GM18951 (cell line): ENCODE results near the gene ATAD3A.
A peak's percentile ranks its signal among the peaks of the same experiment; 100 is the strongest.

Source experiments
- POLR2A ChIP-seq: IDR thresholded peaks from 4 replicates; pipeline ENCODE4 v1.6.1; 2011; ENCODE audit warnings: mild to moderate bottlenecking; ENCODE audit not compliant: insufficient read length, insufficient read depth; ENCODE audit errors: extremely low read depth
- in situ Hi-C: fragments of 300-500 bp; cut with MboI; formaldehyde crosslinking; loops from one replicate; pipeline ENCODE4 v1.12.0; 2022; ENCODE audit warnings: low sequenced_read_pairs, mixed read lengths, inconsistent platforms; ENCODE audit not compliant: unreplicated experiment

ATAD3A gene

DNA sequence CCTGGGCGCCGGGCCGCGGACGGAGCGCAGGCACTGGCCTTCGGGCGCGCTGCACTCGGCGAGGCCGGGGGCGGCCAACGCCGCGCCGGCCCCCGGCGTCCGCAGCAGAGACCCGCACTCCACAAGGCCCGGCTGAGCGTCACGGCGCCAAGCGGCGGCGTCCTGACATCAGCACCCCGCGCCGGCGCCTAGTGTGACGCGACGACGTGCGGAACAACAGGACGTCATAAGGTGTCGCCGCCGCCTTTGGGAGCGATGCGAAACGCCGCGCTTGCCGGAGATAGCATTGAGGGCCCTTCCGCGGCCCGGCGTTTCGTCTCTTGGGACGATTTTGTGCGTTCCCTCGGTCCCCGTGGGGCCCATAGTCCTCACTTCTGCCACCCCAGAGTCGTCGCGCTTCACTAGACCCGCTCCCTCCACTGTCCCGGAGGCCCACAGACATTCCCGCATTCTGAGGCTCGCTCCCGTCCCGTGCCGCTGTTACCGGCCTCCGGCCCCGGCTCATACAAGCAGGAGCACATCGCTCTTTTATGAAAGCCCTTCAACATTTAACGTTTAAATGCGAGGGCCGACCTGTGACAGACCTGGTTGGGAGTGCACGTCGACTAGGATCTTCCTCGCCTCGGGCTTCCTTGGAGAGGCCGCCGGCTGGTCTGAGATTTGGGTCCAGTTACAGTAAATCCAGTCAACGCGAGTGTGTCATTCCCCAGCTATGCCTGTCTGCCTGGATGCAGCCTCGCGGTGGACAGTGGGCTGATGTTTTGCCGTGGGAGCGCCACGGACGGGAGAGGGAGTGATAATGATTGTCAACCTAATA is 63.0 kb downstream of the ATAD3A start, which contains the start of gene SSU72:
SSU72 (minus strand) TSS at position 143 of the 817 bp plus-strand sequence. CDS start 306 bp downstream, outside the sequence.
- in situ Hi-C loops: no loop called here
- TF ChIP-seq POLR2A: peak; percentile 91

DNA sequence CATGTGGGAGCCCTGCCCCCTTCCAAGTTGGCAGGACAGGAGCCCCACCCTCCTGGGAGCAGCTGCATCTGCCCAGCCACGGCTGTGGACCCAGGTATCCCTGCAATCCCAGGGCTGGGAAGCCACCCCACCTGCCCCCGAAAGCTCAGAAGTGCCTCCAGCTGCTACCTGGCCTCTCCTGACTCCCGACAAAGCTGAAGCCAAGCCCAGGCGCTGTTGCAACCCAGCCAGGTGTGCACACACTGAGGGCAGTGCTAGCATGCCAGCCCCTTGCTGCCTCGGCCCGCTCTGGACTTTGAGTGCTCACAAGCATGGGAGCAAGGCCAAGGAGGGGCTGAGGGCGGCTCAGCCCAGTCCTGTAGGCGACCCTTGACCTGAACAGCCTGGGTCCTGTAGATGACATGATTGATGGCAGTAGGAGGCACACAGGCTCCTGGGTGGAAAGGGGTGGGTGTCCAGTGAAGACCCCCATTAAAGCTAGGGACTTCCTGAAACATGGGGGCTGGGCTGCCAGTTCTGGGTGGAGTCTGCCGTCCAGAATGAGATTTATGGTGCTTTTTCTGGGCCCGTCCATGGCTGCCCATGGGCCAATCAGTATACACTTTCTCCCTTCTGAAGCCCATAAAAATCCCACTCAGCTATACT is 65.5 kb downstream of the ATAD3A start:
- TF ChIP-seq POLR2A: no peak
- in situ Hi-C loops: no loop called here

DNA sequence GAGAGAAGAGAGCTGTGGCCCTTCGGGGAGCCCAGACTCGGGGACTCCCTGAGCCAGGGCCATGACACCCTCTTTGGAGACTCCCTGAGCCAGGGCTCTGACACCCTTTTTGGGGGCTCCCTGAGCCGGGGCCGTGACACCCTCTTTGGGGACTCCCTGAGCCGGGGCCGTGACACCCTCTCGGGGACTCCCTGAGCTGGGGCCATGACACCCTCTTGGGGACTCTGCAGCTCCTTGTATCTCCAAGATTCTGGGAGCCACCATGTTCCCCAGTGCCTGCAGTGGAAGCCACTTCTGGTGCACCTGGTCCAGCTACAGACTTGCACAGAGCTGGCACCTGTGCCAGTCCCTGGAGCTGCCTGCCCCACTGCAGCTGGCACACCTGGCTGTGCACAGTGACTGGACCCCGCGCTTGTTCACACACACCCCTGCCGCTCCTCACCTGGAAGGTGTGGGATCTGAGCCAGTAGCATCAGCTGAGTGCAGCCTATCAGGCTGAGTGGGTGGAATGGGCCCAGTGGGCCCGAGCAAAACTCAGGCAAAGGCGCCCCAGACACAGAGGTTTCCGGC is 66.5 kb downstream of the ATAD3A start:
- in situ Hi-C loops: no loop called here
- TF ChIP-seq POLR2A: no peak

DNA sequence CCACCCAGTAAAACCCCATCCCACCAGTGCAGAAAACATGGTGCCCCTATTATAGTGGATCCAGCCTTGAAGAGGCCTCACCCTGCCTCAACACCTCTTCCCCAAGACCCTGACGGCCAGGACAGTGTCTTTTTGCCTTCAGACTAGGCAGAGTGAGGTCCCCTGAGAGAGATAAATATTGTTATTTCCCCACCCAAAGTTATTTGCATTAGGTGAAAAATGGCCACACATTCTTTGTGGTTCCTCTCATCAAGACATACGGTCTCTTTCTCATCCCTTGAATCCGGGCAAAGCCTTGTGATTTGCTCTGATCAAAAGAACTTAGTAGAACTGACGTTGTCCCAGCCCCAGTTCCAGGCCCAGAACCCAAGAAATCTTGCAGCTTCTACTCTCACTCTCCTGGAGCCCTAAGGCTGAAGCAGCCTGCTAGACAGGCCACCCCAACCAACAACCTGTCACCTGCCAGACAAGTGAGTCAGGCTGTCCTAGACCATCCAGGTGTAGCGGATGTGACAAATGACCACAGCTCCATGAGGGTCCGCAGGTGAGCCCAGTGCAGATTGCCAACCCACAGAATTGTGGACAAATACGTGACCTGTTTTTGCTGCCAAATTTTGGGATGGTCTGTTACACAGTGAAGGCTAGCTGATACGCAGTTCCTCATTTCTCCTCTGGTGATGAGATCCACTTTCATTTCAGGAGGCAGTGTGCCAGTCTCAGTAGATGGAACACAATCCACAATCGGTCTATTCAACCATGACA is 70.8 kb downstream of the ATAD3A start:
- no peak for TF ChIP-seq POLR2A
- in situ Hi-C loops: no loop called here

DNA sequence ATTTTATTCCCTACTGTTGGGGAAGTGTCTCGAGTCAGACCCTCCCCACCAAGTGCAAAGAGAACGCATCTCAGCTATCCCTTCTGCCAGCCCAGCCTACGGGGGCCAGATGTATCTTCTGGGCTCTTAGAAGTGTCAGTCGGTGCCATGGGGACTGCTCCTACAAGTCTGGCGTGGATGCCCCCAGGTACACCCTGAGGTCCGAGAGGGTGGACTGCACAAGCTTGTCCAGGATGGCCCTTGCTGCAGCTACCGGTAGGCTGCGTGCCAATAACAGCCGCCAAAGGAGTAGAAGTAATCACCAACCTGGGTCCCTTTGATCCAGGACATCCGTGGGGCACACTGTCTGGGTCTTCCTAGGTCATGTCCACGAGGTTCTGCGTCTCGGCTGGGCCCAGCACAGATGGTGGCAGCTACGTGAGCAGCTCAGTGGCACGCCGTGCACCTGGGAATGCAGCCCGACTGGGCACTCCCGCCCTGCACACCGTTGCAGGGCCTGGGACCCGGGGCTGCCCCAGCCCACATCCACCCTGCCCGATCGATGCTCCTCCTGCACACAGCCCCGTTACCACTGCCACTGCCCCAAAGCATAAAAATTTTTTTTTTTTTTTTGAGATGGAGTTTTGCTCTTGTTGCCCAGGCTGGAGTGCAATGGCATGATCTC is 71.5 kb downstream of the ATAD3A start:
- in situ Hi-C loops: no loop called here

More for the DNA sequence above, 71.5 kb downstream of the ATAD3A start:
- TF ChIP-seq POLR2A: no peak
